AG08395 (cell line): ENCODE data around the gene EIF5A2.
"Not testable (repeated sequence)": the region's sequence is repeated elsewhere in the genome, so short reads cannot be mapped to it uniquely, and the experiment has no call there.

Experiments used
- DNase-seq: peaks from one replicate; pipeline ENCODE4 v3.0.0; 2012; ENCODE audit warnings: mixed read lengths, low spot score

Gene EIF5A2

GRCh38 chr3:170896781-170897180, 11.7 kb downstream of the EIF5A2 start:
- no peak for DNase-seq

- DNase-seq, result not testable (repeated sequence)
These were observed 12.1 kb downstream of the EIF5A2 start for GRCh38 chr3:170896333-170896732.

GRCh38 chr3:170893895-170894294, 14.5 kb downstream of the EIF5A2 start:
- no peak for DNase-seq

DNA sequence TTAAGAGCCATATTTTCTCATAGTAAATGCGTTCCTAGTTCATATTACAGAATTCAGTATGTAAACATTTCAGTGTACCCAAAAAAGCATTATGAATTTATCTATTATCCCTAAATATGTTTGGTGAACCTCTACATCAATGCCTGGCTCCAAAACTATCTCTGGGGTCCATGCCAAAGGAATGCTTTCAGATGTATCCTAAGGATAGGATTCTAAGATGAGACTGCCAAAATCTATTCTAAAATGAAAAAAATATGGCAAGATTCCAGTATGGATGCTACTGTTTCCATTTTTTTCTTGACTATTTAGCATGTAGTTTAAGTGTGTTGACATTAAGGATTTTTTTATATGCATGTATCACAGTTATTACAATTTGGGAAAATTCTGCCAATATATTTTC, 18.8 kb downstream of the EIF5A2 start:
- DNase-seq, result no peak

DNA sequence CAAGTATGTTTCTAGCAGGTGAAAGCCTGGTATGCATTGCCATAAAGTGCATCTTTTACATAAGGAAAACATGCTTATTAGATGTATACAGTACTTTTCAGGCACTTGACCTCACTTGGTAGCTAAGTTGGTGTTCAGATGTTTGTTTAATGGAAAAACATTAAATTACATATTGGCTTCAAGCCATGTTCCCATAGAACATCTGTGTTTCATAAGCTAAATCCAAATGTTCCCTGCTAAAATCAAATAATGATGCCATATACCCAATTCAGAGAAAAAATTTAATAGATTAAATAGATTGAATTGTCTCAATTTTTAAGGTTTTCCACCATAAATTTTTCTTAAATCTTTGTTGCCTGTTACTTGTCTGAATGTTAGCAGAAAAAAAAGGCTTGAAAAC, 19.3 kb downstream of the EIF5A2 start:
- no peak for DNase-seq

GRCh38 chr3:170884109-170884930, 24.1 kb downstream of the EIF5A2 start:
- DNase-seq, result not testable (repeated sequence)

DNA sequence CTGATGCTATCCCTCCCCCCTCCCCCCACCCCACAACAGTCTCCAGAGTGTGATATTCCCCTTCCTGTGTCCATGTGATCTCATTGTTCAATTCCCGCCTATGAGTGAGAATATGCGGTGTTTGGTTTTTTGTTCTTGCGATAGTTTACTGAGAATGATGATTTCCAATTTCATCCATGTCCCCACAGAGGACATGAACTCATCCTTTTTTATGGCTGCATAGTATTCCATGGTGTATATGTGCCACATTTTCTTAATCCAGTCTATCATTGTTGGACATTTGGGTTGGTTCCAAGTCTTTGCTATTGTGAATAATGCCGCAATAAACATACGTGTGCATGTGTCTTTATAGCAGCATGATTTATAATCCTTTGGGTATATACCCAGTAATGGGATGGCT, 29.7 kb downstream of the EIF5A2 start:
- DNase-seq, result not testable (repeated sequence)

GRCh38 chr3:170877311-170877710, 31.1 kb downstream of the EIF5A2 start:
- not testable (repeated sequence) for DNase-seq

DNA sequence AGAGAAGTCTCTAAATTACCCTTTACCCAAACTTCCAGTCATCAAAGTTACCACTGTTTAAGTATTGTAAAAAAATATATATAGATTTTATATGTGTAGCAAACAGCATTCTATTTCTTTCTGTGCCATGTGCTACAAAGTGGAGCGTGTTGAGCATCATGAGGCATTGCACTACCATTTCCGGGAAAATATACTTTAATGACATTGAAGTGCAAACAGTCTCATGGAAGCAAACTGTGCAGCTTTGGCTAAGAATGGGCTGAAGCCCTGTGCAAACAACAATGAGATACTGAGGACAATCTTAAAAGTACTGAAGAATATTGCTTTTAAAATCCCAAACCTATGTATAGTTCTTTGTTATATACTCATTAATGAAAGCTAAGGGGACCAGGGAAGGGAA, 31.9 kb downstream of the EIF5A2 start:
- no peak for DNase-seq

DNA sequence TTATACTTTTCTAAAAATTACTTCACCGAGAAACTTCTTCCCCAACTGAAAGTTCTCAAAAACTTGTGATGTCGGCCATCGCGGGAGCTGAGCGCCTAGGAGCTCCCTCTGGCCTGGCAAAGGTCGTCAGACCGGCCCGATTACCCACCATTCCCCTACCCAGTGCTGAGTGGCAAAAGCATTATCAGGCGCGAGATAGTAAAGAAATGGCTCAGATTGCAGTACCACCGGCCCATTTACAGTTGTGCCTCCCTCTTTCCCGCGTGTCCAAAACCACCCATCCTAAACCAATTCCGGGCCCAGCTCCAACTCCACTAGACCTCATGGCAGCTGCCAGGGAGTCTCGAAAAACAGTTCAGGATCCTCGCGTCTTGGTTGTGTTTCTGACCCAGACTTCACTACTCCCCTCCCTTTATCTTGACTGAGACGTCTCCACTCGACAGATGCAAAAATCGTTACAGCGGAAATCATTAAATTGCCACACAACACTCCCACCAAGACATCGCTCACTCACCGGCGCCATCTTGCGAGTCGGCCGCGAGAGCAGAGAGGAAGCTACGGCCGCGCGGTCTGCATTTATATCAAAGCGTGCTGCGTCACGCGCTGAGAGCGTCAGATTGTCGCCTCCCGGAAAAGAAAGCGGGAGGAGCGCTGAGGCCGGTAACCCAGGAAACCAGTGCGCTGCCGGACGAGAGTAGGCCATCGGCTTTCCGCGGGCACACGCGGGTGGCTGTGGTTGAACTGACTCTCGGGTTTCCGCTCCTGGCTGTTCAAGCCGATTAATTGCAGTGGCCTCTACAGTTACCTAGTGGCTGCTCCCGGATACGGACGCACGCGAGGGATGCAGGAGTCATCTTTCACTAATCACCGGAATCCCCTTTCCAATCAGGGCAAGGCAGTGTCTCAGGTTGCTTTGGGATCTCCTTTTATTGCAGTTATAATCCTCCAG, 38.5 kb downstream of the EIF5A2 start, which contains the start of gene RPL22L1:
TSS of gene RPL22L1 (minus strand) at position 551 of the 949 bp plus-strand sequence. CDS start at position 523, 28 bp downstream.
- DNase-seq, result peak; percentile 95

DNA sequence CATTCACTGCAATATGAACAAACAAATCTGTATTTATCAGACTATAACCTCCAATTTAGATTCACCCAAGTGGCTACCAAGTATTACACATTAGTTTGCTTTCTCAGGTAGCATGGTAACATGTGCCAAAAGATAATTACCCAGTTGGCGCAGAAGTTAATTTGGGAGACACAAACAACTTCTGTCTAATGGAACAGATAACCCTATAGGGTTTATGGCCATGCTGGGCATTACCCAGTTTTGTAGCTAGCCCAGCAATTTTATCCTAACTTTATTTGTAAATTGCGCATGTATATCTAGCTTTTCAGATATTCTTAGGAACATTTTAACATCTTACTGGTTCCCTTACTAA, 39.2 kb downstream of the EIF5A2 start:
- DNase-seq, result no peak

DNA sequence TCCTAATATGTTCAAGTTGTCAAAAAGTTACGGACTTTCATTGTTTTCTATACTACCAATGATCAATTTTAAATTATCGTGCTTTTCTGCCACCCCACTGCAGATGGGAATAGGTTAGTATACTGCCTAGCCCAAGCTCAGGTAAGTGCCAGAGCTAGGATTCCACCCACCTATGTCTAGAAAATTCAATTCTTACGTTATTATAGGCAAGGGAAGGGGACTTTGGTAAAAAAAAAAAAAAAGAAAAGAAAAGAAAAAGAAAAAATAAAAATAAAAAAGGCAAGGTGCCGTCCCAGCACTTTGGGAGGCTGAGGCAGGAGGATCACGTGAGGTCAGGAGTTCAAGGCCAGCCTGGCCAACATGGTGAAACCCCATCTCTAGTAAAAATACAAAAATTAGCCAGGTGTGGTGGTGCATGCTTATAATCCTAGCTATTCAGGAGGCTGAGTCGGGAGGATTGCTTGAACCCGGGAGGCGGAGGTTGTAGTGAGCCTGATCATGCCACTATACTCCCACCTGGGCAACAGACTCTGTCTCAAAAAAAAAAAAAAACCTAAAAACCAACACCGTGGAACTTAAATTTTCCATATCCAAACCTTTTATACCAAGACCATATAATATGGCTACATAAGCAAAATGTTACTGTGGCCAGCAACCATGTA, 39.7 kb downstream of the EIF5A2 start:
- no peak for DNase-seq

DNA sequence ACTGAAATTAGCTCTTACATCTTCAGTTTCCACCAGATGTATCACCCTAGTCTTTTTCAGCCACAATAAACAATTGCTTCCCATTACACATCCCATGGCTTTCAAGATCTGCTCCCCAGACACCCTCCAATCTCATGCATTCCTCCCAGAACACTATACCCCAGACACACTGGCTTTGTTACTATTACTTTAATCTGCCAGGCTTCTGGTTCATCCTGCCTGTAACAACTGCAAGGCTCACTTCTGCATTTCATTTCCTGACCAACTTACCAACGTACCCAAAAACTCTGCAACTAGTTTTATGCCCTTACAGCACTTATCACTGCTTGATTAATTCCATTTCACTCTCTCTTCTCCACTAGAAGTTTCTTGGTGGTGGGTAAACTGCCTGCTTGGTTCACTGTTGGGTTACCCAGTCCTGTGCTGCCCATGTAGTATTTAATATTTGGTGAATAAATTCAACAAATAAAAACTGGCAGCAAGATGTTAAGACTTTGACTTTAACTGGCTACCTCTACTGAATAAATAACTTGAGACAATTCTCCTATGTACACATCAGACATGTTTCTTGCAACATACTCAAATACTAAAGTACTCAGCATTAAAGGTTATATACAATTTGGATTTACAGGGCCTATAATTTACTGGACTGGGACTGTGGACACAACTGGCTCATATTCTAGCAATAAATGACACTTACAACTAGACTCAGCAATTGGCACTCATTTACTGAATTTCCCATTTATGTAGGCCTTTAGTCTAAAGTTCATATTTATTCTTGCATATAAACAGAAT, 41.1 kb downstream of the EIF5A2 start:
- no peak for DNase-seq

DNA sequence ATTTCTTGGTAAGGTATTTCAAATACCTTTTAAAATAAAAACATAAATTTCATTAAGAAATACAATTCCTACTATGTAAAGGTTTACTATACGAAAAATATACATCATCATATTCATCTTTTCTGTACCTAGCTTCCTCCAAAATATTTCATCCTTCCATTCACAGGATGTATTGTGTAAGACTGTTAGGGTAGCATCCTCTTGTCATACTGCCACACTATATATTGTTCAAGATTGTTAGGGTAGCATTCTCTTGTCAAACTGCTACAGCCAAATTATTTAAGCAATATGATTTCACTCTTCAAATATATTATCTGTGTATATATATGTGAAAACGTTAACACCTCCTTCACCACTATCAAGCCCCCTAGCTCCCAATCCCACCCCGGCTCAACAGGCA, 41.9 kb downstream of the EIF5A2 start:
- DNase-seq, result no peak

GRCh38 chr3:170865209-170866094, 43.0 kb downstream of the EIF5A2 start:
- no peak for DNase-seq

DNA sequence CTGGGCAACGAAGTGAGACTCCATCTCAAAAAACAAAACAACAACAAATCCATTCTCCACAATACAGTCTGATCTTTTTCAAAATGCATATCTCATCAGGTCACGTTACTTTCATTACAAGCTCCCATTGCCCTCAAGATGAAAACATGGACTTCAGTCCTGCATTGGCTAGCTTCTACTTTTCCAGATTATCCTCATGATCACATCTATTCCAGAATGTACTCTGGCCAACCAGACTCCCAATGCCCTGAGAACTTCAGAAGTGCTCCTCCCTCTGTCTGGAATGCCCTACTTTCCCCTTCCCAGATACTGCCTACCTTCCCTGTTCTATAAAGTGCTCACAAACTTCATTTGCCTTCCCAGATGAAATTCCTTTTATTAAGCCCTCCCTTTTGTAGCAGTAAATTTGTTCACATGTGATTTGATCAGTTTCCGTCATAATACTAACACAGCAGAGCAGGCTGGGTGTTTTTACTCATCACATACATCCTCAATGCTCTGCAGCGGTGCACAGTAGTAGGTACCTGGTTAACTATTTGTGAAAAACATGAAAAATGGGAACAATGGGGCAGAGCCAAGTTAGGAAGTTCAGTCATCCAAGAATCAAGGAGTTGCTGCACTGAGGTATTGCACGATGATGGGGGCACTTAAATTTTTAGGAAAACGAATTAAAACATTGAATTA, 43.8 kb downstream of the EIF5A2 start:
- DNase-seq, result no peak

- no peak for DNase-seq
These were observed 44.6 kb downstream of the EIF5A2 start for GRCh38 chr3:170863816-170864215.

DNA sequence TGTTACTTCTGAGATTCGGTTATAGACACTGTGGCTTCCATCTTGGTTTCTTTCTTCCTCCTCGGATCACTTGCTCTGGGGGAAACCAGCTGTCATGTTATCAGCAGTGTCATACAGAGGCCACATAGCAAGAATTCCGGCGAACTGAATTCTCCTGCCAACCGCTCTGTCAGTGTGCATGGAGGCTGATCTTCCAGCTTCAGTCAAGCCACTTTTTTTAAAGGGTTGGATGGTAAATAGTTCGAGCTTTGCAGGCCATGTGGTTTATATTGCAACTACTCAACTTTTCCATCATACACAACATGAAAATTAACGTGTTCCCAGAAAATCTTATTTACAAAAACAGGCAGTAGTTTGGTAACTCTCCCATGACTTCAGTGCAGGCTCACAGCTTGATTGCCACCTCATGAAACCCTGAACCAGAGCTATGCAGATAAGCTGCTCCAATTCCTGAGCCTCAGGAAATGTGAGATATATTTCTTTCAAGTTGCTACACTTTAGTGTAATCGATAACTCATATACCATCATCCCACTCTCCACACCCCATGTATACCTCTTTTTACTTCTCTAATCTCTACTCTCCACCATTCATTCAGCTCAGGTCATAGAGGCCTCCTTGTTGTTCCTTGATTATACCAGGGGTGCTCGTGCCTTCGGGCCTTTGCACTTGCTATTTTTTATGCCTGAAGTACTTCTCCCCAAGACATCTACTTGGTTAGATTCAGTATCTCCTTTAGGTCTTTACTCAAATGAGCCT, 45.6 kb downstream of the EIF5A2 start:
- DNase-seq, result peak; percentile 48

- no peak for DNase-seq
These were observed 49.8 kb downstream of the EIF5A2 start for GRCh38 chr3:170858599-170858998.
